PFSK-1 (cell line): ENCODE data around the gene ROBO1.

Experiments used
- POLR2AphosphoS5 ChIP-seq: IDR thresholded peaks from 2 replicates; pipeline ENCODE4 v1.6.1; 2012; ENCODE audit warnings: low read depth, mild to moderate bottlenecking, control low read depth, low read length, moderate library complexity
- TAF1 ChIP-seq: IDR thresholded peaks from 2 replicates; pipeline ENCODE4 v1.6.1; 2012; ENCODE audit warnings: low read length, control low read depth, borderline replicate concordance; ENCODE audit not compliant: insufficient read depth

DNA sequence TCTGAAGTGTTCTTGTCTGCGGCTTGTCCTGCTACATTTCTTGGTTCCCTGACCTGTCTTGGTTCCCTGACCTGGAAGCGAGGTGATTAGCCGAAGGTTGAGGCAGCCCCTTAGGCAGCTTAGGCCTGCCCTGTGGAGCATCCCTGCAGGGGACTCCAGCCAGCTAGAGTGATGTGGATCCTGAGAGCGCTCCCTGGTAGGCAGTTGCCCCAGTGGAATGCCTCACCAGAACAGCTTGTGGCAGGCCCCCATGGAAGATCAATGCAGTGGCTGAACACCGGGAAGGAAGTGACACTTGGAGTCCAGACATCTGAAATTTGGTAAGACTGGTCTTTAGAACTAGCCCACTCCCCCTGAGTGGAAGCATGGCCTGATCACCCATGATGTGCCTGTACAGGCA, 5.5 kb upstream of the ROBO1 start:
- TF ChIP-seq POLR2AphosphoS5 (no peak), TAF1 (no peak)
